Subcutaneous abdominal adipose tissue (tissue), 5 donors: ENCODE results near the gene ROR2.

Experiments
- H3K27ac ChIP-seq: one replicate; pipeline ENCODE4 v1.7.0; 2013; ENCODE audit warnings: low read depth, mild to moderate bottlenecking, inconsistent platforms, low read length, moderate library complexity
- H3K27me3 ChIP-seq, 5 donors: one replicate each; pipeline ENCODE4 v1.7.0; 2013; ENCODE audit warnings: low read length in 5 of 5, inconsistent platforms in 1 of 5; ENCODE audit not compliant: control insufficient read depth in 5 of 5, insufficient read depth in 4 of 5
- H3K36me3 ChIP-seq, 5 donors: one replicate each; pipeline ENCODE4 v1.7.0; 2013; ENCODE audit warnings: low read length in 5 of 5; ENCODE audit not compliant: control insufficient read depth in 5 of 5, insufficient read depth in 5 of 5
- H3K4me1 ChIP-seq, 5 donors: one replicate each; pipeline ENCODE4 v1.7.0; 2013; ENCODE audit warnings: low read length in 5 of 5, mild to moderate bottlenecking in 3 of 5, moderate library complexity in 1 of 5; ENCODE audit not compliant: control insufficient read depth in 5 of 5, insufficient read depth in 5 of 5
- H3K4me3 ChIP-seq, 5 donors: one replicate each; pipeline ENCODE4 v1.7.0; 2013; ENCODE audit warnings: low read length in 5 of 5, low read depth in 1 of 5
- H3K9ac ChIP-seq, 5 donors: one replicate each; pipeline ENCODE4 v1.7.0; 2013; ENCODE audit warnings: low read length in 5 of 5, mild to moderate bottlenecking in 4 of 5, moderate library complexity in 3 of 5
- H3K9me3 ChIP-seq, 5 donors: one replicate each; pipeline ENCODE4 v1.7.0; 2013; ENCODE audit warnings: low read length in 5 of 5; ENCODE audit not compliant: control insufficient read depth in 5 of 5
- donor health status: healthy.
- donor health status: healthy.
- donor health status: healthy.
- donor health status: healthy.
- donor health status: healthy.

The ROR2 gene

GRCh38 chr9:91884696-91885687, 65.0 kb downstream of the ROR2 start:
- no peaks in the 10 kb centered on the region for H3K4me1 ChIP-seq
- no peak overlapping the region for H3K27ac ChIP-seq

GRCh38 chr9:91884153-91884552, 65.9 kb downstream of the ROR2 start:
- H3K4me3 ChIP-seq, result no peak overlapping the region
- H3K36me3 ChIP-seq, result no peaks in the 10 kb centered on the region
- H3K4me1 ChIP-seq, result no peaks in the 10 kb centered on the region
- H3K9ac ChIP-seq, result no peak overlapping the region
- no peak overlapping the region for H3K27ac ChIP-seq
- H3K27me3 ChIP-seq, result peaks cover 0 to 3% (median 0%) of the 10 kb centered on the region in 5 donors
- no peaks in the 10 kb centered on the region for H3K9me3 ChIP-seq

More at GRCh38 chr9:91884696-91885687, 65.0 kb downstream of the ROR2 start:
- H3K36me3 ChIP-seq, result no peaks in the 10 kb centered on the region
- no peak overlapping the region for H3K9ac ChIP-seq
- H3K9me3 ChIP-seq, result no peaks in the 10 kb centered on the region
- peaks cover 0 to 5% (median 0%) of the 10 kb centered on the region in 5 donors for H3K27me3 ChIP-seq
- H3K4me3 ChIP-seq, result no peak overlapping the region

GRCh38 chr9:91883503-91883902, 66.5 kb downstream of the ROR2 start:
- H3K4me1 ChIP-seq, result no peaks in the 10 kb centered on the region
- H3K9ac ChIP-seq, result no peak overlapping the region
- H3K36me3 ChIP-seq, result no peaks in the 10 kb centered on the region
- no peak overlapping the region for H3K4me3 ChIP-seq
- H3K9me3 ChIP-seq, result no peaks in the 10 kb centered on the region
- H3K27ac ChIP-seq, result no peak overlapping the region
- peaks cover 0 to 3% (median 0%) of the 10 kb centered on the region in 5 donors for H3K27me3 ChIP-seq

GRCh38 chr9:91882627-91883026, 67.4 kb downstream of the ROR2 start:
- Histone ChIP-seq H3K9ac (no peak overlapping the region), H3K9me3 (no peaks in the 10 kb centered on the region), H3K4me1 (no peaks in the 10 kb centered on the region), H3K4me3 (no peak overlapping the region), H3K27me3 (peaks cover 0 to 3% (median 0%) of the 10 kb centered on the region in 5 donors), H3K27ac (no peak overlapping the region), H3K36me3 (no peaks in the 10 kb centered on the region)

GRCh38 chr9:91880378-91880972, 69.6 kb downstream of the ROR2 start:
- Histone ChIP-seq H3K4me3 (no peak overlapping the region), H3K27ac (no peak overlapping the region), H3K36me3 (no peaks in the 10 kb centered on the region), H3K4me1 (no peaks in the 10 kb centered on the region), H3K9ac (no peak overlapping the region), H3K27me3 (no peaks in the 10 kb centered on the region), H3K9me3 (no peaks in the 10 kb centered on the region)

- Histone ChIP-seq H3K4me3 (no peak overlapping the region), H3K27me3 (no peaks in the 10 kb centered on the region), H3K27ac (no peak overlapping the region)
Observed at GRCh38 chr9:91879231-91879630, 70.8 kb downstream of the ROR2 start.

GRCh38 chr9:91873637-91874051, 76.4 kb downstream of the ROR2 start:
- Histone ChIP-seq H3K9ac (no peak overlapping the region), H3K27me3 (peaks cover 0 to 3% (median 0%) of the 10 kb centered on the region in 5 donors), H3K4me3 (no peak overlapping the region), H3K9me3 (no peaks in the 10 kb centered on the region), H3K27ac (no peak overlapping the region), H3K4me1 (no peaks in the 10 kb centered on the region), H3K36me3 (no peaks in the 10 kb centered on the region)

More at GRCh38 chr9:91879231-91879630, 70.8 kb downstream of the ROR2 start:
- H3K9me3 ChIP-seq, result no peaks in the 10 kb centered on the region
- H3K36me3 ChIP-seq, result no peaks in the 10 kb centered on the region
- no peak overlapping the region for H3K9ac ChIP-seq
- no peaks in the 10 kb centered on the region for H3K4me1 ChIP-seq

GRCh38 chr9:91868732-91869391, 81.2 kb downstream of the ROR2 start:
- Histone ChIP-seq H3K4me3 (no peak overlapping the region), H3K9ac (no peak overlapping the region), H3K4me1 (no peaks in the 10 kb centered on the region), H3K27me3 (peaks cover 0 to 3% (median 0%) of the 10 kb centered on the region in 5 donors), H3K9me3 (no peaks in the 10 kb centered on the region), H3K27ac (no peak overlapping the region), H3K36me3 (no peaks in the 10 kb centered on the region)

- no peak overlapping the region for H3K4me3 ChIP-seq
- no peak overlapping the region for H3K27ac ChIP-seq
- H3K27me3 ChIP-seq, result peaks cover 0 to 3% (median 0%) of the 10 kb centered on the region in 5 donors
- H3K4me1 ChIP-seq, result no peaks in the 10 kb centered on the region
- H3K36me3 ChIP-seq, result no peaks in the 10 kb centered on the region
- no peak overlapping the region for H3K9ac ChIP-seq
- no peaks in the 10 kb centered on the region for H3K9me3 ChIP-seq
Observed at GRCh38 chr9:91867740-91868139, 82.3 kb downstream of the ROR2 start.

- Histone ChIP-seq H3K27me3 (peaks cover 0 to 3% (median 0%) of the 10 kb centered on the region in 5 donors), H3K4me1 (no peaks in the 10 kb centered on the region), H3K27ac (no peak overlapping the region), H3K9ac (no peak overlapping the region), H3K4me3 (no peak overlapping the region), H3K9me3 (no peaks in the 10 kb centered on the region), H3K36me3 (no peaks in the 10 kb centered on the region)
Observed at GRCh38 chr9:91865041-91865440, 85.0 kb downstream of the ROR2 start.
